GM12875 (cell line): Measurements from ENCODE around the gene YAF2.

Experiments used
- H3K4me3 ChIP-seq: one replicate; pipeline ENCODE4 v1.5.1; 2011; ENCODE audit warnings: low read depth, low read length, control low read depth
- TF ChIP-seq, protein P1 (sequence below): IDR thresholded peaks from 2 replicates; pipeline ENCODE4 v1.5.1; 2011; ENCODE audit warnings: low read depth, mild to moderate bottlenecking, control low read depth, inconsistent platforms, low read length, moderate library complexity, borderline replicate concordance; ENCODE audit not compliant: insufficient read depth

YAF2 gene

DNA sequence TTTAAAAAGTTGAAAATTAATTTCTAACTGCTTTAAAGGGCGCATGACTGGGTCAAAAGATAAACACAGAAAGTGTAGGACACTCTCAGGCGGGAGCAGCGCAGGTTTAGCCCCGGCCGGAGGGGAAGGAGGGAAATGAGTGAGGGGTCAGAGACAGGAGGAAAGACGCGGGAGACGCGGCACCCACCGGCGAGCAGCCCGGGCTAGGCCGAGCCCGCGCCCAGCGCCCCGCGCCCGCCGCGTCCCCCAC, 94.0 kb downstream of the YAF2 start:
- TF ChIP-seq, protein P1, sequence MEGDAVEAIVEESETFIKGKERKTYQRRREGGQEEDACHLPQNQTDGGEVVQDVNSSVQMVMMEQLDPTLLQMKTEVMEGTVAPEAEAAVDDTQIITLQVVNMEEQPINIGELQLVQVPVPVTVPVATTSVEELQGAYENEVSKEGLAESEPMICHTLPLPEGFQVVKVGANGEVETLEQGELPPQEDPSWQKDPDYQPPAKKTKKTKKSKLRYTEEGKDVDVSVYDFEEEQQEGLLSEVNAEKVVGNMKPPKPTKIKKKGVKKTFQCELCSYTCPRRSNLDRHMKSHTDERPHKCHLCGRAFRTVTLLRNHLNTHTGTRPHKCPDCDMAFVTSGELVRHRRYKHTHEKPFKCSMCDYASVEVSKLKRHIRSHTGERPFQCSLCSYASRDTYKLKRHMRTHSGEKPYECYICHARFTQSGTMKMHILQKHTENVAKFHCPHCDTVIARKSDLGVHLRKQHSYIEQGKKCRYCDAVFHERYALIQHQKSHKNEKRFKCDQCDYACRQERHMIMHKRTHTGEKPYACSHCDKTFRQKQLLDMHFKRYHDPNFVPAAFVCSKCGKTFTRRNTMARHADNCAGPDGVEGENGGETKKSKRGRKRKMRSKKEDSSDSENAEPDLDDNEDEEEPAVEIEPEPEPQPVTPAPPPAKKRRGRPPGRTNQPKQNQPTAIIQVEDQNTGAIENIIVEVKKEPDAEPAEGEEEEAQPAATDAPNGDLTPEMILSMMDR, result no peak
- H3K4me3 ChIP-seq, result peak overlapping the region; percentile 77

DNA sequence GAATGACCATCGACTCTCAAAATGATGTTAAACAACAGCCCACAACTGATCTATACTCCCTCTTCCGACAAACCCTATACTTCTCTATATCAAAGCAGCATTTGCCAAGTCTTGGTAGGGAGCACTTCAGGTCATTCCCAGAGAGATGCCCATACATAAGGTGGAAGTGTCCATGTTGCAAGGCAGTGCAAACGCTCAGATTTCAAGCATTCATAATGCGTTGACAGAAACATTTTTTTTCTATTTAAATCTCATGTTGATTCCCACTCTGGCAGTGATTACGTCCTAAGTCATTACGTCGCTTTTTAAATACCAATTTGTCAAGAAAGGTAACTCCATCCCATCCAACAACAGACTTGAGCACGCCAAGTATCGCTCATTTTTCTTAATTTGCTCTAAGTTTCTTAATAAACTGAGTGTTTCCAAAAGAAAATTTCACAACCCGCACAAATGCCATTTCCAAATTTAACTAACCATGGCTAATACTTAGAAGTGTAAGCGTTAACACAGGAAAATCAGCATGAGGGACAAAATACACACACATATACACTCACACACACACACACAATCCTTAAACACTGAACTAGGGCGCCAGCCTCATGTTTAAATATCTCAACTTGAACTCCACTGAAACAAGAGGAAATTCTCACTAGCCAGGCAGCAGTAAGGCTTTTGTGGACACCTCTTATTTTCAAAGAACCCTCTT, 94.4 kb downstream of the YAF2 start:
- H3K4me3 ChIP-seq, result peak overlapping the region; percentile 77
- TF ChIP-seq, protein P1, result no peak

DNA sequence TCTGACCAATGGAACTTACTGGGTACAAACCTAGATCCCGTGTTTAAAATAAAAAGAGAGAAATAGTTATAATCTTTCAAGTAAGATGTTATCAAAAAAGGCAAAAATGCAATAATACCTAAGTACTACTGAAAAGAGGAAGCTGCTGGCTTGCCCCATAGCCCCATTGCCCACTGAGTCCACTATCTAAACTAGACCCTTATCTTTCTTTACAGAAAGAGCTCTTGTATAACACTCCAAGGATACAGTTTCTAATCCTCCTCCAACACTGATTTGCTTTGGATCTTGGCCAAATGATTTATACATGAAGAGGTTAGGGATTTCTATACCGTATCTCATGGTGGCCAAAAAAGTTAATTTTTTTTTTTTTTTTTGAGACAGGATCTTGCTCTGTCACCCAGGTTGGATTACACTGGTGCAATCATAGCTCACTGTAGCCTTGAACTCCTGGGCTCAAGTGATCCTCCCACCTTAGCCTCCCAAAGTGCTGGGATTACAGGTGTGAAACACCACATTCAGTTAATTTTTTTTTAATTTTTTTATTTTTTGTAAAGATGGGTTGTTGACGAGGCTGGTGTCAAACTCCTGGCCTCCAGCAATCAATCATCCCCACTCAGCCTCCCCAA, 96.0 kb downstream of the YAF2 start:
- TF ChIP-seq, protein P1, result no peak
- H3K4me3 ChIP-seq, result no peak overlapping the region

DNA sequence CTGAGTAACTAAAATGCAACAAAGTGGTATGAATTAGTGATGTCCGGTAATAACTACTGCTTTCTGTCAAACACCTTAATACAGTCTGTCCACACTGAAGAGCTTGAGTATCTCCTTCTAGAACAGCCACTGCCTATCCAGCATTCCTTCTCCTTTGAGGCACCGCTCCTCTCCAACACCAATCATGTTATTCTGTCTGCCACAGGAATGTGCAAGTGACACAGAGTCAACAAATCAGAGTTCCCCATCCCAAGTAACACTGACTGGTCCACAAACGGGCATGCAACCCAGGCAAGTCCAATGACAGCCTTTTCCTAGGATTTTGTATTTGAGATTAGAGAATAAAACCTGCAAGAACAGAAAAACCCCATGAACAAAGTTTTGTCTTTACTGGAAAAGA, 97.1 kb downstream of the YAF2 start:
- TF ChIP-seq, protein P1, result no peak
- H3K4me3 ChIP-seq, result no peak overlapping the region

DNA sequence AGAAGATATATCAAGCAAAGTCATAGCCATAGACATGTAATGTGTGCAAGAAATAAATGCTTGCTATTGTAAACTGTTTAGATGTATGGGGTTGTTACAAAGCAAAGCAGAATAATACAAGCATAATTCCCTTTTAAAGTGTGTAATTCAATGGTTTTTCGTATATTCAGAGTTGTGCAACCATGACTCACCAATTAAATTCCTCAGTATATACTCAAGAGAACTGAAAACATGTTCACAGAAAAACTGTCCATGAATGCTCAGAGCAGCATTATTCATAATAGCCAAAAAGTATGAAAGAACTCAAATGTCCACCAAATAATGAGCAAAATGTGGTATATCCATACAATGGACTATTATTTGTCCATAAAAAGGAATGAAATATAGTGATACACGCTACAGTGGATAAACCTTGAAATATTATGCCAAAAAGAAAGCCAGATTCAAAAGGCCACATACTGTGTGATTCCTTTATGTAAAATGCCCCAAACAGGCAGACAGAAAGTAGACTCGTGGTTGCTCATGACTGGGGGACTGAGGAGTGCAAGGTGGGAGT, 102.7 kb downstream of the YAF2 start:
- H3K4me3 ChIP-seq, result no peak overlapping the region
- TF ChIP-seq, protein P1, result no peak

DNA sequence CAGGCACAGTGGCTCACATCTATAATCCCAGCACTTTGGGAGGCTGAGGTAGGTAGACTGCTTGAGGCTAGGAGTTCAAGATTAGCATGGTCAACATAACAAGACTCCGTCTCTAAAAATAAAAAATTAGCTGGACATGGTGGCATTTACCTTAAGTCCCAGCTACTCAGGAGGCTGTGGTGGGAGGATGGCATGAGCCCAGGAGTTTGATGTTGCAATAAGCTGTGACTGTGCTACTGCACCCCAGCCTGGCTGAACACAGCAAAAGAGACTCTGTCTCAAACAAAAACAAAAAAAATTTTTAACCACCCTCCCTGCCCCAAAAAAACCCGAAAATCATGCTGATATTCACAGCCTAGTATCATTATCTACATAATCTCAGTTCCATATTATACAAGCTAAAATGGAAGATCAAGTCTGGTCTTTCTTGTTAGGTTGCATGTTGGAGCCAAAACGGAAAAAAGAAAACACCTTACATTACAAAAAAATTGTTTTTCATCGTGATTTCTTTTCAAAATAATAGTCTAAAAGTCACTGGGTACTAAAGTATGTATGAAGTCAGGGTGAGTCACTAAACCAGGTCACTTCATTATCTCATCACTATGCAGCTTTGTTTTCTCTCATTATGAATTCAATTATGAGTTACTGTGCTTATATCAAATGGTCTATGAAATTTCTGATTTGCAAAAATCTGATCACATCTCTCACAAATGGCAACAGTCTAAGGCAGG, 107.2 kb downstream of the YAF2 start:
- TF ChIP-seq, protein P1, result no peak
- H3K4me3 ChIP-seq, result no peak overlapping the region

DNA sequence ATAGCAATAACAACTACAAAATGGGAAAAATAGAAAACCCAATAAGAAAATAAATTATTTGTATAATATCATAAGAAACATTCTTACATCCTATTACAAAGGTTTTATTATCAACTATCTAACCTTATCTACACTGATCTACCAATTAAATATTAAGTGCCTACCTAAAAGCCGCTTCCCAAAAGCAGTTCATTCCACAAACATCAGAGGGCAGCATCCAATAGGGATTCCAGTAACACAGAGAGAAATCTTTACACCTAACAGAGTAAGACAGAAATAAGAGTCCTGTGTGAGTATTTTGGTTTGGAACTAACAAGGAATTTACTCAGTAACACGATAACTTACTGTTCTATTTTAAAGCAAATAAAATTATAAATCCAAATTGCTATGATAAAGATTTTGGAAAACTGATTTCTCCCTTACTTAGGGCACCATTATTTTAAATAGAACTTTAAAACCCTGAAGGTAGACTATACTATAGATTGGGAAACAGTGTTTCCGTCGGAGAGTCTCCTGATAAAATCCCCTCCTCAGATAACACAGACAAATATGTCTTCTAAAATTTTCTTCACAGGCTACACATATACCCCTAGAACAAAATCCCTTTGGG, 108.3 kb downstream of the YAF2 start:
- no peak overlapping the region for H3K4me3 ChIP-seq
- TF ChIP-seq, protein P1, result peak; percentile 25; the same call in 1 of the 2 replicates
